GM19455 (cell line): ENCODE results near the gene PRCC.

Source experiments
- ATAC-seq: cut with Tn5 transposase; IDR thresholded peaks from one replicate; pipeline ENCODE4 v1.9.1; 2021; ENCODE audit not compliant: unreplicated experiment

The PRCC gene

DNA sequence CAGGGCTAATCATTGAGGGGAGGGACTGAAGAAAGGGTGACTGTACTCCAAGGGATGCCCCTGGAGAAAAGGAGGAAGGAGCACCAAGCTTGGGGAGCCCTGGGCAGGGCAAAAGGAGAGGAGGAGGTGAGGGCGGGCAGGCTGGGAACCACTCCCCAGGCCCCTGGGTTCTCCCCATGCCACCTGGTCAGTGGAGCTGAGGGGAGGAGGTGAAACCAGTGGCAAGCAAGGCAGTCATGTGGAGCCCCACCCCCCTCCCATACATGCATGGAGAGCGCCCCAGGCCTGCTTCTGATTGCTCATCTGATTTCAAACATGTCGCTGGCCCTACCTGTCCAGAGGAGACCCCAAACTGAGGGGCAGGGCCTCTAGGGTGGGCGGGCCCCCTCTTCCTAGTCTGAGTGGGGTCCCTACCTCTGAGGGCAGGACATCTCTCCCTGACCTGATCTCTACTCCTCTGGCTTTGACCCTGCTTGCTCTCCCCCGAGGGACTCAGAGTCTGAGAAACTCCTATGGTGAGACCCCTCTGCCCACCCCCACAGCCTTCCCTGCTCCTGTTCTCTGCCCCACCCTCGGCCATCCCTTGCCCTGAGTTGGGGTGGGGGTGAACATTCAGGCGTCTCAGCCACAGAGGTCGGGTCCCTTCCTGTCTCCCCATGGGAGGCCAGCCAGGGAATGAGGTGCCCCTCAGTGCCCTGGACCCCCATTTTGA lies 73.0 kb downstream of the PRCC start:
- no peak for ATAC-seq

DNA sequence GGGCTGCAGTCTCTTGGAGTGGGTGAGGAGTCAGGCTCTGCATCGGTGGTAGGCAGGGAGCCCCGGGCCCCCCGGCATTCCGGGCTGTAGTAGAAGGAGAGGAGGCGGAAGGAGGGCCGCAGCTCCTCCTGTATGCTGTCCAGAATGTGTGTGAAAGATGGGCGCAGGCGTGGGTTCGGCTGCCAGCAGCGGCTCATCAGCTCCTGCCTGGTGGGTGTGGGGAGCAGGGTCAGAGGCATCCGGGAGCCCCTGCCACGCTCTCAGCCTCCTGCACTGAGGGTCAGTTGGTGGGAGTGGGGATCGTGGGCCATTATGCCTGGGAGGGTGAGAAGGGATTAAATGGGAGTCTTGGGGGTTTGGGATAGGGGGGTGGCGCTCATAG lies 73.6 kb downstream of the PRCC start:
- no peak for ATAC-seq

GRCh38 chr1:156841295-156841855 lies 74.0 kb downstream of the PRCC start:
- no peak for ATAC-seq

DNA sequence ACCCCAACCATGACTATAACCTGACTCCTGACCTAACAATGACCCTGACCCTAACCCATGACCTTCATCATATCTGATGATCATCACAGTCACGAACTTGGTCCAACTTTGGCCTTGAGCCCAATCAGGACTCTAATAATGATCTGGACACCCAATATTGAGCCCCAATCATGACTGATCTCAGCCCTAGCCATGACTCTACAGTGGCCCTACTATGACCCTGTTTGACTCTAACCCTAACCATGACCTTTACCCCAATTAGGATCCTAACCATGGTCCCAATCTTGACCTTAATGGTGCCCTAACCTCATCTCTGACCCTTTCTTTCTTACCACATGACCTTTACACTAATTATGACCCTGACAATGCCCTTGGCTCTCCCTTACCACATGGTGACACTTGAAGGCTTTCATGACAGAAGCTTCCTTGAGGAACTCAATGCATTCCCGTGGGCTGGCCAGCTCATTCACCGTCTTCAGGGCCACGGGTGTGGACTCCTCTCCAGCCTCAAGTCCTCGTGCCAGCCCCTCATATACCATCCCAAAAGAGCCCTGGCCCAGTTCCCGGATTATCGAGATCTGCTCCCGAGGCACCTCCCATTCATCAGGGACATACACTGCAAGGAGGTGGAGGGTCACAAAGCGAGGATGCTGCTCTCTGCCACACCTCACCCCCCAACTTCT lies 75.4 kb downstream of the PRCC start:
- ATAC-seq, result no peak

DNA sequence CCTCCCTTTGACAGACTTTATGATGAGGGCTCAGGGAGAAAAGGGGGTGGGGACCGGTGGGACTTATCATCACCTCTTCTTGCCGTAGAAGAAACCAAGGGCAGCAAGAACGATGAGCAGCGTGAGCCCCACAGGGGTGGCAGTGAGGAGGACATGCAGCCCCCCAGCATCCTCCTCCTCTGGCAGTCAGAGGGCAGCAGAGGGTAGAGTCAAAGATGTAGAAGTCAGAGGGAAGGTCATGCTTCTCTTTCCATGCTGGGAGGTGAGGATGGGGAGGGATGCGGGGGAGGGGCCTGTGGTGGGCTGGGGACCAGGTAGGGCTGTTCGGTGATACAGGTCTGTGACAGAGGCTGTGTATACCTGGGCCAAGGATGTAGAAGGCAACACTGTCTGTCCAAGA lies 76.8 kb downstream of the PRCC start:
- no peak for ATAC-seq

DNA sequence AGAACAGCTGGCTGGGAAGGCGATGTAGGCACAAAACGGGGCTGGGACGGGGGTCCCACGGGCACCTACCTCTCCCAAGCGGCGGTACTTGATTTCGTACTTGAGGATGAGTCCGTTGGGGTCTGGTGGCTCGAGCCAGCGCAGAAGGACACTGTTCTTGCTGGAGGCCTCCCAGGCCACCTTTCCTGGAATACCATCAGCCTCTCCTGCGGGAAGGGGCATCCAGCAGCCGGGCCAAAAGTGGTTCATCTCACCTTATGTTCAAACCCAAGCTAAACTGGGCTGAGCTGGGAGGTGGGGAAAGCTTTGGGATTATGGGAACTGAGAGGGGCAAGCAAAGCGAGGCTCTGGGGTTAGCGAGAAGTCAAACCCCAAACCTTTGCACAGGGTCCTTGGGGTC lies 77.3 kb downstream of the PRCC start:
- ATAC-seq, result no peak

DNA sequence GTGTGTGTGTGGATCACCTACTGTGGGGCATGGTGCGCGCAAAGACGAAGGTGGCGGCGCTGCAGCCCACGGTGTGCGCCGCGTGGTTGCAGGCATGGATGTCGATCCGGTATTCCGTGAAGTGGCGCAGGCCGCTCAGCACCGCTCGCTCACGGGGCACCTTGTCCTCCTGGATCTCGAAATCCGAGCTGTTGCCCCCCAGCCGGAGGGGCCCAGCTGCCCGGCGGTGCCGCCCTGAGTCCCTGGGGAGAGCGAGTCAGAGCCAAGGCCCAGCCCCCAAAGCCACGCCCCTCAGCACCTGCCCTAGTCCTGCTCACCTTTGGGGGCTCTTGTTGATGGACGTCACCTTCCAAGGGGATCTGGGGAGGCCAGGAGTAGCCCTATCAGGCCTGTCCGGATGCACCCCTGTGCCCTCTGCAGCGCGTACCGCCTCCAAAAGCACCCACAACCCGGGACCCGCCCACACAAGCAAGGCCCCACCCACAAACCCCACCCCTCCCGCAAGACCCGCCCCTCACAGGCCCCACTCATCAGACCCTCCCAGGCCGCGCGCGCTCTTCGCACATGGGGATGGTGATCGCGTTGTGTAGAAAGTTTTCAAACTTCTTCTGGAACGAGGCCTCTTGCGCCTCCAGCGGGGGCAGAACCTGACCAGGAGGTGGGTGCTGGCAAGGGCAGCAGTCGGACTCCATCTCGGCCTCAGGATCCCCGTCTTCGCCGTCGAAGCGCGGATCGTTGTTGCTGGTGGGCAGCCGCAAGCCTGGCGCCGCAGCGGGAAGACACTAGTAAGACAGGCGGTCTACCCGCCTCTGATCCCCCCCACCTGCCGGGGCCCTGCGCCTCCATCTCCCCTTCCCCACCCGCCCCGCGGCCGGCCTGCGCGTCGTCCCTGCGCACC lies 78.0 kb downstream of the PRCC start:
- ATAC-seq, result no peak

DNA sequence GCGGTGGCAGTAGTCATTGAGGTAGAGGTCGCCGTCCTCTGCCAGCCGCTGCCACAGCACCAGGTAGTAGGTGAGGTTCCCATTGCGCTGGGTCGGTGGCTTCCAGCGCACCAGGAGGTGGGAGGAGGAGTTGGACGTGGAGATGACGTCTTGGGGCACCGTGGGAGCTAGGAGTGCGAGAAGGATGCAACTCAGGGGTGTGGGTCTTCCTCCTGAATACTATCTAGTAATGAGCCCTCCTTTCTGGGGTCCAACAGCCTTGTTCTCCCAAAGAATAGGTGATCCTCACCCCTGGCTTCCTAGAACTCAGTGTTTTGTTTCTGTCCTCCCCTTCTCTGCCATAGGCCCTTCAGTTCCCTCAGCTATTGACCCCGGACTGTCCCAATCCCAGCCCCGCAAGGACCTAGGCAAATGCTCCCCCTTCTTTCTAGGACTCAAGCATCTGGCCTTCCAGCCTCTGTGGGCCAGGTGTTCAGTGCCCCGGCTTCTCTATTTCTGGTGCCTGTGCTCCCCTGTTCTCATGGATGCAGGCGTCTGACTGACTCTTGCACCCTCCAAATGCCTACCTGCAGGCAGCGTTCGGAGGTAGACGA lies 78.7 kb downstream of the PRCC start:
- no peak for ATAC-seq

DNA sequence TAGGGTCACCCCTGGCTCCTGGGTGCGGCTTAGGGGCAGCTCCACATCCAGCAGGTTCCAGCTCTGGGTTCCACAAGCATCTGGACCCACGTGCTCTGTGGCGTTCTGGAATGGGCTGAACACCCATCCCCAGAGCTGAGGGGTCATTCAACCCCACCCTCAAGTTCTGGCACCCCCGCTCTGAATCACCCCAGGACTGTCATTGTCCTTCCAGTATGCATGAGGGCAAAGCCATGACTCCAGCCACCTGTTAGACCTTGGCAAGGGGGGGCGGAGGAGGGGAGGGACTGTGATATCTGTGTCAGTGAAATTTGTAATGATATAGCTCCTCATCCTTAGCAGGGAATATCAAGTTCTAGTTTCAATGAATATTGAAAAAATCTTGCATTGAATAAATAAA lies 79.3 kb downstream of the PRCC start:
- no peak for ATAC-seq

GRCh38 chr1:156847591-156848460 lies 80.5 kb downstream of the PRCC start:
- no peak for ATAC-seq

- no peak for ATAC-seq
Observed at GRCh38 chr1:156848461-156849150, 81.3 kb downstream of the PRCC start.

- ATAC-seq, result no peak
Observed at GRCh38 chr1:156849151-156849496, 81.8 kb downstream of the PRCC start.
